ENCODE data around the gene TASOR. TPM values are rescaled to one million over a fixed set of nuclear protein-coding genes. Genes with fewer than 3 reads are reported as not detected.

TASOR gene
- total and polyA plus RNA-seq, 2 of the 8 experiments (the other 6 are each of a cell fraction or from before 2014, with no cell fraction given), result 12.2 to 45.5 TPM

DNA sequence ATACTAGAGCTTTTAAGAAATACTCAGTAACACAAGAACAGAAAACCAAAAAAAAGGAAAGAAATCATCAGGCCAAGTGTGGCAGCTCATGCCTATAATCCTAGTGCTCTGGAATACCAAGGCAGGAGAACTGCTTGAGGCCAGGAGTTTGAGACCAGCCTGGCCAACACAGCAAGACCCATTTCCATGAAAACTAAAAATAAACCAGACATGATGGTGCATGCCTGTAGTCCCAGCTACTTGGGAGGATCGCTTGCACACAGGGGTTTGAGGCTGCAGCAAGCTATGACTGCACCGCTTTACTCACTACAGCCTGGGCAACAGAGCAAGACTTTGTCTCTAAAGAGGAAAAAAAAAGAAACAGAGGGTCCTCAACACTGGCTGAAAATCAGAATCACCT lies 18.2 kb downstream of the TASOR start:
- peaks cover 0 to 3% of the 10 kb centered on the region in 2 experiments for H4K20me1 ChIP-seq (replicated peaks in 1 of 2; ENCODE audit: control insufficient read depth in 1 of 2, insufficient read depth in 2 of 2, low read length in 2 of 2)
- CTCF ChIA-PET (ENCODE audit: partially characterized antibody), result interaction anchor here (0.9 kb wide), 1 partner anchor 135 kb away, joined by 3 read pairs; no protein-coding TSS in a partner anchor
- FAIRE-seq (no peak), DNase-seq (ENCODE audit: low read depth in 1 of 2, low spot score in 2 of 2) (no peak)
- no peak overlapping the region for H2AFZ ChIP-seq (ENCODE audit: low read length)
- no peak overlapping the region for H2AK5ac ChIP-seq (ENCODE audit: low read depth, low read length)
- H2BK12ac ChIP-seq (ENCODE audit: low read depth, low read length), result no peak overlapping the region
- H2BK5ac ChIP-seq (ENCODE audit: low read depth, low read length), result no peak overlapping the region
- H3K4me1 ChIP-seq (replicated peaks in 1 of 4; ENCODE audit: control insufficient read depth in 3 of 4, insufficient read depth in 4 of 4, low read length in 3 of 4), result no peaks in the 10 kb centered on the region
- H3K23ac ChIP-seq (ENCODE audit: insufficient read length), result no peak overlapping the region
- no peak overlapping the region for H3K4me2 ChIP-seq (ENCODE audit: insufficient read depth in 1 of 2, low read depth in 2 of 2, low read length in 2 of 2)
- H3K18ac ChIP-seq (ENCODE audit: extremely low read depth, low read length), result no peak overlapping the region
- WGBS, 2 experiments (ENCODE audit: extremely low coverage in 1 of 2, insufficient coverage in 1 of 2, insufficient read length in 1 of 2, insufficient replicate concordance in 2 of 2, low coverage in 1 of 2, low lambda C conversion rate in 2 of 2, missing lambda C conversion rate in 1 of 2), result 100% methylated on average over 2 of the region's 2 CpGs; no CpG with 5 or more reads in 1 of the 2 experiments
- H4K91ac ChIP-seq (replicated peaks; ENCODE audit: insufficient read length, low read length), result no peak overlapping the region
- H3K36me3 ChIP-seq (ENCODE audit: control insufficient read depth in 2 of 4, insufficient read depth in 4 of 4, low read length in 3 of 4), result peaks cover 12 to 76% (median 35%) of the 10 kb centered on the region in 4 experiments
- POLR2A ChIA-PET (ENCODE audit: partially characterized antibody), result interaction anchor here (0.6 to 1.2 kb wide), 4 partner anchors 12 to 328 kb away, joined by 3 to 4 read pairs (median 3); no protein-coding TSS in a partner anchor
- no peaks in the 10 kb centered on the region for H3K23me2 ChIP-seq (ENCODE audit: low read depth, low read length)
- TF ChIP-seq CHD2 (IDR thresholded peaks at IDR 0.05; ENCODE audit: low read length) (no peak), ZNF274 (IDR thresholded peaks at IDR 0.05; ENCODE audit: borderline replicate concordance, extremely low read depth, low read length) (no peak), YY1 (IDR thresholded peaks at IDR 0.05; ENCODE audit: low read depth, low read length) (no peak), CREB1 (IDR thresholded peaks at IDR 0.05) (no peak), RFX5 (IDR thresholded peaks at IDR 0.05; ENCODE audit: borderline replicate concordance, low read depth, low read length) (no peak), POLR2AphosphoS5 (IDR thresholded peaks at IDR 0.05; ENCODE audit: low read depth, low read length) (no peak), BACH1 (IDR thresholded peaks at IDR 0.05; ENCODE audit: low read length) (no peak), RXRA (IDR thresholded peaks at IDR 0.05; ENCODE audit: insufficient read depth, low read depth, low read length) (no peak), CBX5 (IDR thresholded peaks at IDR 0.05; ENCODE audit: low read depth, low read length) (no peak), SUZ12 (IDR thresholded peaks at IDR 0.05; ENCODE audit: low read length) (no peak), SP2 (IDR thresholded peaks at IDR 0.05; ENCODE audit: low read length) (no peak)
- TF ChIP-seq, protein P1, sequence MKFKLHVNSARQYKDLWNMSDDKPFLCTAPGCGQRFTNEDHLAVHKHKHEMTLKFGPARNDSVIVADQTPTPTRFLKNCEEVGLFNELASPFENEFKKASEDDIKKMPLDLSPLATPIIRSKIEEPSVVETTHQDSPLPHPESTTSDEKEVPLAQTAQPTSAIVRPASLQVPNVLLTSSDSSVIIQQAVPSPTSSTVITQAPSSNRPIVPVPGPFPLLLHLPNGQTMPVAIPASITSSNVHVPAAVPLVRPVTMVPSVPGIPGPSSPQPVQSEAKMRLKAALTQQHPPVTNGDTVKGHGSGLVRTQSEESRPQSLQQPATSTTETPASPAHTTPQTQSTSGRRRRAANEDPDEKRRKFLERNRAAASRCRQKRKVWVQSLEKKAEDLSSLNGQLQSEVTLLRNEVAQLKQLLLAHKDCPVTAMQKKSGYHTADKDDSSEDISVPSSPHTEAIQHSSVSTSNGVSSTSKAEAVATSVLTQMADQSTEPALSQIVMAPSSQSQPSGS (IDR thresholded peaks at IDR 0.05; ENCODE audit: low read length), result no peak
- TF ChIP-seq, protein P2, sequence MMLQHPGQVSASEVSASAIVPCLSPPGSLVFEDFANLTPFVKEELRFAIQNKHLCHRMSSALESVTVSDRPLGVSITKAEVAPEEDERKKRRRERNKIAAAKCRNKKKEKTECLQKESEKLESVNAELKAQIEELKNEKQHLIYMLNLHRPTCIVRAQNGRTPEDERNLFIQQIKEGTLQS (IDR thresholded peaks at IDR 0.05; ENCODE audit: insufficient read depth, low read depth, low read length), result no peak
- H3K79me2 ChIP-seq (ENCODE audit: control insufficient read depth in 1 of 2, insufficient read depth in 2 of 2, low read length in 2 of 2), result no peaks in the 10 kb centered on the region
- no peaks in the 10 kb centered on the region for H3K79me1 ChIP-seq (ENCODE audit: low read depth, low read length)
- no peak overlapping the region for H2BK20ac ChIP-seq (ENCODE audit: low read length)
- H3K4me3 ChIP-seq (ENCODE audit: extremely low read depth in 1 of 4, insufficient read depth in 2 of 4, low read depth in 3 of 4, low read length in 4 of 4), result no peak overlapping the region
- no peak overlapping the region for H2BK120ac ChIP-seq (replicated peaks; ENCODE audit: low read depth, low read length)
- no peak overlapping the region for H3K56ac ChIP-seq (replicated peaks; ENCODE audit: insufficient read length, low read depth, low read length)
- H3K4ac ChIP-seq (replicated peaks; ENCODE audit: insufficient read length, low read depth, low read length), result no peak overlapping the region
- no peak overlapping the region for H3K9ac ChIP-seq (replicated peaks in 1 of 4; ENCODE audit: extremely low read depth in 1 of 4, low read depth in 3 of 4, low read length in 3 of 4)
- H2BK15ac ChIP-seq (ENCODE audit: low read length), result no peak overlapping the region
- no peaks in the 10 kb centered on the region for H3K9me3 ChIP-seq (ENCODE audit: insufficient read depth in 2 of 2, low read depth in 1 of 2, low read length in 1 of 2)
- H3K14ac ChIP-seq (ENCODE audit: insufficient read length), result no peak overlapping the region
- no peak overlapping the region for H3K27ac ChIP-seq (ENCODE audit: low read depth, low read length)
- no peak overlapping the region for H4K5ac ChIP-seq (ENCODE audit: insufficient read length, low read depth, low read length)
- no peak overlapping the region for H4K8ac ChIP-seq (ENCODE audit: extremely low read depth, insufficient read depth, low read length)
- H3K27me3 ChIP-seq (replicated peaks in 1 of 4; ENCODE audit: control insufficient read depth in 3 of 4, extremely low read depth in 1 of 4, insufficient read depth in 3 of 4, low read length in 3 of 4), result no peaks in the 10 kb centered on the region

Measured in H1 (cell line).